ENCODE results near the gene CHST11.
A peak's percentile ranks its signal among the peaks of the same experiment; 100 is the strongest.

Gene CHST11

GRCh38 chr12:104456417-104456949, at the start of gene CHST11:
CHST11 (plus strand) TSS chr12:104456948.
- peak; percentile 77 for DNase-seq (ENCODE audit: low read depth)

DNA sequence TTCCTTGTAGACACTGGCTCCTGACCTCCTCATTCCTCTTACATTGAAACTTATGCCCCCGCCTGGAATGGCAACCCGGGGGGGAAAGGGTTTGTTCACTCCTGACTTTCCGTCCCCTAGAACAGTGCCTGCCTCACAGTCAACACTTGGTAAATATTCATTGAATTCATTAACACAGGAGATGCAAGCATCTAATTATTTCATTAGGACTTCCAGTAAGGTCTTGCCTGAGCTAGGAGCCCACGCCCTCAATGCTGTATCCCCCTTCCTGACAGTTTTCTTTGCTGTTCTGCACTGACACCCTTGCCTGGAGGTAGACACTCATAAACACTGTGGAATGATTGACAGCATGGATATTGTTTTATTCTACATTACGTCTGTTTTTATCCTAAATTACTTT, 49.3 kb upstream of the CHST11 start:
- no peak for DNase-seq (ENCODE audit: low read depth)

DNA sequence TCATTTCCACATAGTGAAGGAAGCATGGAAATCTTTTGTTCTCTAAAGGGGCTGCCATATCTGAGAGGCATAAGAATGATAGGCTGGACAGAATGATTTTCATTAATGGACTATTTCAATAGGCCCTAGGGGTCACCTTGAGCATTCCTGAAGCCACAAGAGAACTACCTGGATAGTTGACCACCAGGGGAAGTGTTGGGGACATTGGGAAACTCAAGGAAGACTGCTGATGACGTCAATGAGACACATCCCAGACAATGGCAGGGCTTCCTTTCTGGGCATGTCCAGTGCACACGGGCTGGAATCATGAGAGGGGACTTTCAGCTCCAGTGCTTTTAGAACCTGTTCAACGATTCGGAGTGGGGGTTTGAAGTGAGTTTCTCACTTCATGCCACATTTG, 48.8 kb upstream of the CHST11 start:
- no peak for DNase-seq (ENCODE audit: low read depth)

DNA sequence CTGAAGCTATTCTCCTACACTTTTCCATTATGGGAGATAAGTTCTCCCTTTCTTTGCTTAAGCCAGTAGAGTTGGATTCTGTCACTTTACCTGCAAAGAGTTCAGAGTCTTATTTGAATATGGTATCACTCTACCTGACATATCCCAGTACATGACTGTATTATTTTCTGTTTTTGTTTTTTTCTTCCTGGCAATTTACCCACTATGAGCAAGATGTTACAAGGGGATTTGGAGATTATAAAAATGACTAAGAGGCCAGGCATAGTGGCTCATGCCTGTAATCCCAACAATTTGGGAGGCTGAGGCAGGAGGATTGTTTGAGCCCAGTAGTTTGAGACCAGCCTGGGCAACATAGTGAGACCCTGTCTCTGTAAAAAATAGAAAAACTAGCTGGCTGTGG, 46.4 kb upstream of the CHST11 start:
- DNase-seq (ENCODE audit: low read depth) = no peak

- DNase-seq (ENCODE audit: low read depth) = no peak
Observed at GRCh38 chr12:104410786-104411185, 46.0 kb upstream of the CHST11 start.

GRCh38 chr12:104411826-104412641, 44.7 kb upstream of the CHST11 start:
- no peak for DNase-seq (ENCODE audit: low read depth)

GRCh38 chr12:104412681-104413080, 44.1 kb upstream of the CHST11 start:
- DNase-seq (ENCODE audit: low read depth) = no peak

- no peak for DNase-seq (ENCODE audit: low read depth)
Observed at GRCh38 chr12:104413330-104413729, 43.4 kb upstream of the CHST11 start.

- DNase-seq (ENCODE audit: low read depth) = no peak
Observed at GRCh38 chr12:104414581-104415341, 42.0 kb upstream of the CHST11 start.

DNA sequence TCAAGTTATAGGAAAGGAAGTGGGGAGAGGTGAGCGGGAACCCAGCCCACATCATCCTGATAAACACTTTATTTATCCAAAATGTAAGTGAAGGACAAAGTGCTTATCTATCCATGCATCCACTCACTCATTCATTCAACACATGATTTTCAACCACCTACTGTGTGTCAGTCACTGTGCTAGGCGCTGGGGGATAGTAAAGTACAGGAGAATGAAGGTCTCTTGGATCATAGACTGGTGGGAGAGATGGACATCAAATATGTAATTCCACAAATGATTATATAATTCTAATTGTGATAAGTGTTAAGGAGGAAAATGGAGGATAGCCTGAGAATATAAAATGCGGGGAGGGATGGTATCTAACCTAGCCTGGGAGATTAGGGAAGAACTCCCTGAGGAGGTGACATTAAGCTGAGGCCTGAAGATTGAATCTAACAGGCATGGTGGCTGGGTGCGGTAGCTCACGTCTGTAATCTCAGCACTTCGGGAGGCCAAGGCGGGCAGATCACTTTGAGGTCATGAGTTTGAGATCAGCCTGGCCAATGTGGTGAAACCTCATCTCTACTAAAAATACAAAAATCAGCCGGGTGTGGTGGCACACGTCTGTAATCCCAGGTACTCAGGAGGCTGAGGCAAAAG, 41.3 kb upstream of the CHST11 start:
- DNase-seq (ENCODE audit: low read depth) = no peak

- no peak for DNase-seq (ENCODE audit: low read depth)
Observed at GRCh38 chr12:104416136-104416535, 40.6 kb upstream of the CHST11 start.

DNA sequence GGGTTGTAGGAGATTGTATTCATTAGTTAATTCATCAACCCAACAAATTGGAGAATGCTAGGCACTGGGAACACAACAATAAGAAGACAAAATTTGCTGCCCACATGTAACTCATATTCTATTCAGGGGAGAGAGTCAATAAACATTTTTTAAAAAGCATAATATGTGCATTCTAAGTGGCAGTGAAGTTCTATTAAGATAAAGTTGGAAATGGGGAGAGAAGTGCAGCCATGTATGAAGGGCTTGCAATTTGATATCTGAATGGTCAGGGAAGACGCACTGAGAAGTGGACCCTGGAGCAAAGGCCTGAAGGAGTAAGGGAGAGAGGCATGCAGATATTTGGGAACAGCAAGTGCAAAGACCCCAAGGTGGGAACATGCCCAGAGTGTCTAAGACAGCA, 40.2 kb upstream of the CHST11 start:
- DNase-seq (ENCODE audit: low read depth) = no peak

GRCh38 chr12:104419717-104420116, 37.0 kb upstream of the CHST11 start:
- DNase-seq (ENCODE audit: low read depth) = no peak

DNA sequence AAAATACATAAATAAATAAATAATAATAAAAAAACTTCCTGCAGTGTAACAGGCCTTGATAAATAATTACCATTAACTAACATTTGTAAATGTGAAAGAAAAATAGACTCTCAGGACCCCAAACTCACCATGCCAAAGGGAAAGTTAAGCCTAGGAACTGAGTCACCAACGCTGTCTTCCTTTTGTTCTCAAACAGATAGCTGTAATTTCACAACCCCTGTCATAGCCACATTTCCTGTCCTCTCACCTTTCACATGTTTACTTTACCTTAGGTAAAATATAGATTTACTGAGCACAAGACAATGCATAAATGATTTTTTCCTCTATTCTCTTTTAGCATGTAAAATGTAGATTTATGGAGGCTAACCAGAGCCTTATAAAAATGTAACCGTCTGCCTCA, 35.9 kb upstream of the CHST11 start:
- no peak for DNase-seq (ENCODE audit: low read depth)

GRCh38 chr12:104421343-104421742, 35.4 kb upstream of the CHST11 start:
- no peak for DNase-seq (ENCODE audit: low read depth)

DNA sequence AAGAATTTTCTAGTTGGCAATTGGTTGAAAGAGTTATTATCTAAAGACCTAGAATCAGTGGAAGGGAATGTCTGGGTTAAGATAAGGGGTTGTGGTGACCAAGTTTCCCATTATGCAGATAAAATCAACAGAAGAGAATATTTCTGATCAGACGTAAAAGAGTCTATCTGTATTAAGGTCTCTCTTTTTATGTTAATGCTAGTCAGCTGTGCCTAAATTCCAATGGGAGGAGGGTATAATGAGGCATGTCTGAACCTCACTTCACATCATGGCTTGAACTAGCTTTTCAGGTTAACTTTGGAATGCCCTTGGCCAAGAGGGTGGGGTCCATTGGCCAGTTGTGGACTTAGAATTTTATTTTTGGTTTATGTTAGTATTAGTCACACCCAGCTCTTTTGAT, 34.3 kb upstream of the CHST11 start:
- DNase-seq (ENCODE audit: low read depth) = no peak

GRCh38 chr12:104423273-104423672, 33.5 kb upstream of the CHST11 start:
- no peak for DNase-seq (ENCODE audit: low read depth)

- no peak for DNase-seq (ENCODE audit: low read depth)
Observed at GRCh38 chr12:104423809-104424208, 32.9 kb upstream of the CHST11 start.

DNA sequence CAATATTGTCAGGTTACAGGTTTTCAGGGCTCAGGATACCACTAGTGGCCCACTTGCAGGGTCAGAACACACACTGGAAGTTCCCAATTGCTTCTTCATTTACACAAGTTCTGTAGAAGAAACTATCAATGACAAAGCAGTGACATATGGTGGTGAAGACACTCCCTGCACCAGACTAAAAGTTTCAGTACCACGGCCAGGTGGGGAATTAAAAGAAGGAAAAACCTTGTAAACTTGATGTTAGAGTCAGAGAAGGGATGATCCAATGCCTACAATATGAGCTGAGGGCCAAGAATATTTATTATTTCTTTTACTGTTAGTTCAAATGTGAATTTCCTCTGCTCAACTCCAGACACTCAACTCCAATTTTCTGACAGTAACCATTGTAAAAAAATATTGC, 31.8 kb upstream of the CHST11 start:
- no peak for DNase-seq (ENCODE audit: low read depth)

- no peak for DNase-seq (ENCODE audit: low read depth)
Observed at GRCh38 chr12:104425614-104426013, 31.1 kb upstream of the CHST11 start.

GRCh38 chr12:104426926-104427546, 29.7 kb upstream of the CHST11 start:
- no peak for DNase-seq (ENCODE audit: low read depth)

GRCh38 chr12:104427547-104427938, 29.2 kb upstream of the CHST11 start:
- DNase-seq (ENCODE audit: low read depth) = no peak

Data from fibroblast of the conjunctiva (primary cell).